Stomach (tissue), 4 donors: ENCODE results near the gene CPXM2.

Experiments
- POLR2AphosphoS5 ChIP-seq, 3 donors: sonication (generic); formaldehyde crosslinking; IDR thresholded peaks; one replicate each; pipeline ENCODE4 v1.6.1; 2016; ENCODE audit warnings: antibody characterized with exemption in 3 of 3
- TF ChIP-seq, protein P1 (sequence below), 7 experiments: fragments of 450-650 bp in 4 of 7; fragments of 200-600 bp in 3 of 7; sonication (generic) in 3 of 7; IDR thresholded peaks; one replicate each; pipeline ENCODE4 v1.5.1; 2016 to 2019; ENCODE audit warnings: antibody characterized with exemption in 7 of 7, control low read depth in 2 of 7, mild to moderate bottlenecking in 1 of 7

DNA sequence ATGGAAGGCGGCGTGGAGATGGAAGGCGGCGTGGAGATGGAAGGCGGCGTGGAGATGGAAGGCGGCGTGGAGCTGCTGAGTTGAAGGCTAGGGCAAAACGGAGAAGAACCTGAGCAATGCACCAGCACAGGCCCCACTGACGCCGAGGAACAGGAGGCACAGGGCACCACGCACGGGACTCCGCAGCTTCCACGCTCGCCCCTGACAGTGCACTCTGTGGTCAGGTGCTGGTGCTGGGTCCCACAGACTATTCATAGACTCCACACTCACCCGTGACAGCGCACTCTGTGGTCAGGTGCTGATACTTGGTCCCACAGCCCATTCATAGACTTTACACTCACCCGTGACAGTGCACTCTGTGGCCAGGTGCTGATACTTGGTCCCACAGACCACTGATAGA lies 34.0 kb downstream of the CPXM2 start:
- TF ChIP-seq, protein P1, sequence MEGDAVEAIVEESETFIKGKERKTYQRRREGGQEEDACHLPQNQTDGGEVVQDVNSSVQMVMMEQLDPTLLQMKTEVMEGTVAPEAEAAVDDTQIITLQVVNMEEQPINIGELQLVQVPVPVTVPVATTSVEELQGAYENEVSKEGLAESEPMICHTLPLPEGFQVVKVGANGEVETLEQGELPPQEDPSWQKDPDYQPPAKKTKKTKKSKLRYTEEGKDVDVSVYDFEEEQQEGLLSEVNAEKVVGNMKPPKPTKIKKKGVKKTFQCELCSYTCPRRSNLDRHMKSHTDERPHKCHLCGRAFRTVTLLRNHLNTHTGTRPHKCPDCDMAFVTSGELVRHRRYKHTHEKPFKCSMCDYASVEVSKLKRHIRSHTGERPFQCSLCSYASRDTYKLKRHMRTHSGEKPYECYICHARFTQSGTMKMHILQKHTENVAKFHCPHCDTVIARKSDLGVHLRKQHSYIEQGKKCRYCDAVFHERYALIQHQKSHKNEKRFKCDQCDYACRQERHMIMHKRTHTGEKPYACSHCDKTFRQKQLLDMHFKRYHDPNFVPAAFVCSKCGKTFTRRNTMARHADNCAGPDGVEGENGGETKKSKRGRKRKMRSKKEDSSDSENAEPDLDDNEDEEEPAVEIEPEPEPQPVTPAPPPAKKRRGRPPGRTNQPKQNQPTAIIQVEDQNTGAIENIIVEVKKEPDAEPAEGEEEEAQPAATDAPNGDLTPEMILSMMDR (IDR thresholded peaks at IDR 0.05) = no peak
- TF ChIP-seq POLR2AphosphoS5 (IDR thresholded peaks at IDR 0.05) = no peak
